Peyer's patch (tissue), 4 donors: ENCODE measurements around the gene MGAT3. TPM values are rescaled to one million over a fixed set of nuclear protein-coding genes. Genes with fewer than 3 reads are reported as not detected.
A peak's percentile ranks its signal among the peaks of the same experiment; 100 is the strongest.

Experiments
- DNase-seq, 3 donors: peaks; one replicate each; pipeline ENCODE4 v3.0.0-alpha.2; 2017 to 2019
- H3K27ac ChIP-seq, 4 donors: fragments of 200-600 bp; sonication (generic); one replicate each; pipeline ENCODE4 v1.5.1; 2016 to 2019
- H3K27me3 ChIP-seq, 2 donors: fragments of 200-600 bp; sonication (generic); one replicate each; pipeline ENCODE4 v1.5.1; 2019
- H3K36me3 ChIP-seq, 3 donors: fragments of 200-600 bp; sonication (generic); one replicate each; pipeline ENCODE4 v1.5.1; 2016 to 2019
- H3K4me1 ChIP-seq, 4 donors: fragments of 200-600 bp; sonication (generic); one replicate each; pipeline ENCODE4 v1.5.1; 2016 to 2019
- H3K4me3 ChIP-seq, 4 donors: fragments of 200-600 bp; sonication (generic); 1 replicate in 3 of 4; 2 replicates in 1 of 4; pipeline ENCODE4 v1.5.1; 2016 to 2019; ENCODE audit warnings: mild to moderate bottlenecking in 1 of 4
- H3K9me3 ChIP-seq, 4 donors: fragments of 200-600 bp; sonication (generic); one replicate each; pipeline ENCODE4 v1.5.1; 2016 to 2019; ENCODE audit warnings: mild to moderate bottlenecking in 1 of 4
- CTCF ChIP-seq, 6 experiments: fragments of 450-650 bp in 4 of 6; fragments of 200-600 bp in 2 of 6; sonication (generic) in 1 of 6; IDR thresholded peaks; one replicate each; pipeline ENCODE4 v1.5.1; 2017 to 2019; ENCODE audit warnings: antibody characterized with exemption in 6 of 6, mild to moderate bottlenecking in 3 of 6, moderate library complexity in 1 of 6
- POLR2A ChIP-seq, 2 donors: fragments of 450-650 bp; IDR thresholded peaks; one replicate each; pipeline ENCODE4 v1.5.1; 2017; ENCODE audit warnings: antibody characterized with exemption in 2 of 2, mild to moderate bottlenecking in 2 of 2, moderate library complexity in 2 of 2
- total RNA-seq, 4 donors: library from RNA; depleted of rRNA; stranded (reverse); fragments of >200 nt; gene quantifications; one replicate each; pipeline ENCODE4 v1.1.0, GENCODE V29; 2016

Gene MGAT3
- total RNA-seq, 4 donors from 2014 or later = 5.0 to 53.7 (median 49.6) TPM

DNA sequence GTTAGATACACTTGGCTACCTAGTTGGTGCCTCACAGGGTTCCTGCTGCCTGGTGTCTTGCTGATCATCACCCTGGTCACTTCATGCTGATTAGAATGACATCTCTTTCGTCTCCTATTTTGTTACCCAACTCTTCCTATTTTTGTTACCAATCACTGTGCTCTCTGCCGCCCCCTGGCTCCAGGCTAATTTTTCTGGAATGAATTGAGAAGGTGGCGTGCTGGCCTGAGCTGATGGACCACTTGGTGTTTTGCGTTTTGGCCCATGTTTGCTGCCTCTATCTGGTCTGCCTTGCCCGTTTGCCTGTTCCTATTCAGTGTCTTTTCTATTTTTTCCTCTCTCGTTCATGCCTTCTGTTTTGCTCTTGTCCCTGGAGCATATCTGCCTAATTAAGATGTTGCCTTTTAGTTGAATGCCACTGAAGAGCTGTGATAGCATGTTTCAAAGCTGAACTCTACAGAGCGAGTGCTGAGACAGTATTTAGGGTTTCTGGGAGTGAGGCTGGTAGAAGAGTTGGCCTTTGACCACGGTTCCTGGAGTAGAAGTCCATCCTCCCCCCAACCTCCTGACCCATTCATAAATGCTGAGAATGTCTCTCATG is 57.7 kb downstream of the MGAT3 start:
- peak; percentile 66 to 84 (median 73) for DNase-seq
- Histone ChIP-seq H3K36me3 (peaks cover 0 to 77% (median 0%) of the 10 kb centered on the region in 3 donors), H3K27me3 (no peaks in the 10 kb centered on the region), H3K4me3 (no peak overlapping the region), H3K4me1 (peaks cover 0 to 12% (median 2%) of the 10 kb centered on the region in 4 donors), H3K9me3 (no peaks in the 10 kb centered on the region), H3K27ac (no peak overlapping the region)
- TF ChIP-seq CTCF (IDR thresholded peaks at IDR 0.05) = peak; percentile 58 to 66 (median 62)
- no peak for TF ChIP-seq POLR2A (IDR thresholded peaks at IDR 0.05)

GRCh38 chr22:39515266-39516050 is 58.6 kb downstream of the MGAT3 start:
- H3K9me3 ChIP-seq = no peaks in the 10 kb centered on the region
- no peak overlapping the region for H3K27ac ChIP-seq
- DNase-seq = no peak
- H3K27me3 ChIP-seq = no peaks in the 10 kb centered on the region
- peaks cover 0 to 12% (median 2%) of the 10 kb centered on the region in 4 donors for H3K4me1 ChIP-seq
- TF ChIP-seq CTCF (IDR thresholded peaks at IDR 0.05) = no peak
- no peak for TF ChIP-seq POLR2A (IDR thresholded peaks at IDR 0.05)
- no peak overlapping the region for H3K4me3 ChIP-seq
- peaks cover 0 to 68% (median 0%) of the 10 kb centered on the region in 3 donors for H3K36me3 ChIP-seq

DNA sequence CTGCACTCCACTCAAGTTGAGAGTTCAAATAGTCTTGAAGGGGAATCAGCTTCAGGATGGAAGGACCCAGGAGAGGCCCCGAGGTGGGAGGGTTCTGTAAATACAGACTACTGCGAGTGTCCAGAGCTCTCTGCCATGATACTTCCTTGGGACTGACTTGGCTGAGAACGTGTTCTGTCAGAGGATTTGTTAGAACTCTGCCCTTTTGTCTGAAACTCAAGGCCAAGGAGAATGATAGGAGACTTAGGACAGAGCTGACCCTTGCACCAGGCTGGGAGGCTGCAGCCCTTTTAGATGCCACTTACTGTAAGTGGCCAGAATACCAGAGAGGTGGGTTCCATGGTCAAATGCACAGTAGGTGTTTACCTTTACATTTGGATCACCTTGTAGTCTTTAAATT is 60.7 kb downstream of the MGAT3 start:
- Histone ChIP-seq H3K4me3 (no peak overlapping the region), H3K27me3 (no peaks in the 10 kb centered on the region), H3K9me3 (no peaks in the 10 kb centered on the region), H3K4me1 (peaks cover 0 to 24% (median 10%) of the 10 kb centered on the region in 4 donors), H3K36me3 (peaks cover 0 to 65% (median 0%) of the 10 kb centered on the region in 3 donors), H3K27ac (no peak overlapping the region)
- TF ChIP-seq CTCF (IDR thresholded peaks at IDR 0.05) = no peak
- DNase-seq = no peak

DNA sequence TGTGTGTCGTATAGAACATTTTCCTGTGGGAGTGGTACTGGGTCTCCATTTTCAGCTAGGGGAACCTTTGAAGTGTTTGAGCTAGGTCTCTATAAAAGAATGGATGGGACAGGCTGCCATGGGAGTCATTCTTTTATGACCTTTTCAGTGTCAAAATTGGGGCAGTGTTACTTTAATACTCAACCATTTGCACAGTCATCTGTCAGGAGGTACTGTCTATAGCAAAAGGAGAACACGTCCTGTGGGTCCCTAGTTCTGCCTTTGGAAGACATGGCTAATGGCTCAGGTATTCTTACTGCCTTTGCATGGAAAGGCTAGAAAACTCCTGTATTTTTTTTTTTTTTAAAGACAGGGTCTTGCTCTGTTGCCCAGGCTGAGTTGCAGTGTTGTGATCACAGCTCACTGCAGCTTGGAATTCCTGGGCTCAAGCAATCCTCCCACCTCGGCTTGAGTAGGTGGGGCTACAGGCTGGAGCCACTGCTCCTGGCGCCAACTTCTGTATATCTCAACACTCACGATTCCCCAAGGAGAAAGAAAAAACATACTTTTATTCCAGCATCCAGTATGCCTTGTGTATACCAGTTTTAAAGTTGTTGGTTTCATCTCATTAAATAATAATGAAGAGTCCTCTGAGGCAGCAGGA is 61.5 kb downstream of the MGAT3 start:
- Histone ChIP-seq H3K27me3 (no peaks in the 10 kb centered on the region), H3K9me3 (no peaks in the 10 kb centered on the region), H3K4me3 (no peak overlapping the region), H3K36me3 (peaks cover 0 to 65% (median 0%) of the 10 kb centered on the region in 3 donors), H3K4me1 (peaks cover 0 to 32% (median 18%) of the 10 kb centered on the region in 4 donors), H3K27ac (peak overlapping the region in 1 of 4 donors; percentile 98)
- DNase-seq = no peak
- no peak for TF ChIP-seq POLR2A (IDR thresholded peaks at IDR 0.05)
- TF ChIP-seq CTCF (IDR thresholded peaks at IDR 0.05) = no peak

DNA sequence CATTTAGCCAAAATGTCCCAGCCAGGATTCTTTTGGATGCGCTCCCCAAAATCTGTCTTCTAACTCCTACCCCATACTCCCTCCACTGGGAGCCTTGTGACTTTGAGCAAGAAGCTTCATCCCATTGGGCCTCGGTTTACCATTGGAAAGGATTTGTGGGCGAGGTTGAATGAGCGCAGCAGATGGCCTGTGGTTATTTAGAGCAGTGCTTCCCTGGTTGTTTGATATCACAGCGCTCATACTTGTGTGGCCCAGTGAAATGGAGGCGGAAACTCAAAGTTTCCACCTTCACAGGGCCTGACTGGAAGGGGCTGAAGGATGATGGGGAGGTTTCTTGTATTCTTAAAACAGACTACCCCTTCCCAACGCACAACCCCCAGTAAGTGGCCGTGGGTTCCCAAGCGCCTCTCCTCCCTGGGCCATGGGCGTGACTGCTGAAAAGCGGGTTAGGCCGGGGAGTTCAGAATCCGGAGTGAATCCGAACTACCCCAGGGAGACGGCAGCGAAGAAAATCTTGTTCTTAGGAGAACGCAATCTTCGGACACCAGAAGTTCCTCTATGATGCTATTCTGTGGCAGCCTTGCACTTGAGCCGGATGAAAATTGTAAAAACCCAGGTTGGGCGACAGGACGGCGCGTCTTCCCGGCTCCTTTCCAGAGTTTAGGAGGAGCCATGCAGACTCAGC is 62.3 kb downstream of the MGAT3 start:
- peak overlapping the region; percentile 96 to 100 (median 98) for H3K4me3 ChIP-seq
- H3K27ac ChIP-seq = peak overlapping the region; percentile 97 to 99 (median 98)
- H3K9me3 ChIP-seq = no peaks in the 10 kb centered on the region
- peaks cover 0 to 61% (median 0%) of the 10 kb centered on the region in 3 donors for H3K36me3 ChIP-seq
- no peaks in the 10 kb centered on the region for H3K27me3 ChIP-seq
- no peak for DNase-seq
- peaks cover 0 to 39% (median 20%) of the 10 kb centered on the region in 4 donors for H3K4me1 ChIP-seq
- no peak for TF ChIP-seq POLR2A (IDR thresholded peaks at IDR 0.05)
- TF ChIP-seq CTCF (IDR thresholded peaks at IDR 0.05) = no peak
